Kidney glomerular epithelial cell (primary cell): ENCODE results near the gene DKK3.
A peak's percentile ranks its signal among the peaks of the same experiment; 100 is the strongest.

Experiments
- DNase-seq: peaks from one replicate; lab custom pipeline; 2025; lab: John Stamatoyannopoulos, UW

The DKK3 gene

GRCh38 chr11:12029738-12030363 is 21.4 kb upstream of the DKK3 start:
- peak; percentile 30 for DNase-seq

GRCh38 chr11:12029119-12029518 is 20.7 kb upstream of the DKK3 start:
- DNase-seq, result no peak

GRCh38 chr11:12028303-12028702 is 19.9 kb upstream of the DKK3 start:
- no peak for DNase-seq

GRCh38 chr11:12026331-12027211 is 18.1 kb upstream of the DKK3 start:
- DNase-seq, result no peak

GRCh38 chr11:12024254-12024926 is 16.0 kb upstream of the DKK3 start:
- no peak for DNase-seq

- DNase-seq, result no peak
These were observed 14.6 kb upstream of the DKK3 start for GRCh38 chr11:12023015-12023414.

- DNase-seq, result no peak
These were observed 12.1 kb upstream of the DKK3 start for GRCh38 chr11:12020546-12020945.

GRCh38 chr11:12019866-12020416 is 11.5 kb upstream of the DKK3 start:
- DNase-seq, result no peak

- DNase-seq, result no peak
These were observed 10.9 kb upstream of the DKK3 start for GRCh38 chr11:12019337-12019736.

- DNase-seq, result no peak
These were observed 9.5 kb upstream of the DKK3 start for GRCh38 chr11:12017865-12018453.

GRCh38 chr11:12017243-12017678 is 8.8 kb upstream of the DKK3 start:
- DNase-seq, result no peak

GRCh38 chr11:12016246-12016645 is 7.8 kb upstream of the DKK3 start:
- DNase-seq, result no peak

- no peak for DNase-seq
These were observed 7.1 kb upstream of the DKK3 start for GRCh38 chr11:12015486-12015885.

GRCh38 chr11:12013781-12014180 is 5.4 kb upstream of the DKK3 start:
- no peak for DNase-seq

- no peak for DNase-seq
These were observed 1.3 kb upstream of the DKK3 start for GRCh38 chr11:12009617-12010321.

GRCh38 chr11:12008790-12009616 is 577 bp upstream of the DKK3 start:
- no peak for DNase-seq

- no peak for DNase-seq
These were observed 1.2 kb downstream of the DKK3 start for GRCh38 chr11:12007230-12007593.

GRCh38 chr11:12006552-12007229 is 1.7 kb downstream of the DKK3 start:
- no peak for DNase-seq

GRCh38 chr11:12005476-12005875 is 3.0 kb downstream of the DKK3 start:
- DNase-seq, result no peak

- DNase-seq, result no peak
These were observed 3.4 kb downstream of the DKK3 start for GRCh38 chr11:12005061-12005460.
